Tibial artery (tissue), 4 donors: ENCODE data around the gene BOLL.
A peak's percentile ranks its signal among the peaks of the same experiment; 100 is the strongest.

ENCODE experiments used
- DNase-seq, 2 donors: peaks; one replicate each; pipeline ENCODE4 v3.0.0-alpha.2; 2019
- H3K27ac ChIP-seq, 2 donors: fragments of 200-600 bp; sonication (generic) in 1 of 2; 1 replicate in 1 of 2; 2 replicates in 1 of 2; pipeline ENCODE4 v1.5.1; 2018 to 2019; ENCODE audit warnings: mild to moderate bottlenecking in 1 of 2
- H3K27me3 ChIP-seq, 2 donors: fragments of 200-600 bp; sonication (generic) in 1 of 2; one replicate each; pipeline versions ENCODE4 v1.5.1 to v1.6.0; 2016 to 2019
- H3K36me3 ChIP-seq, 3 donors: fragments of 200-600 bp; sonication (generic) in 2 of 3; one replicate each; pipeline ENCODE4 v1.5.1; 2016 to 2019; ENCODE audit warnings: mild to moderate bottlenecking in 2 of 3
- H3K4me1 ChIP-seq, 4 donors: fragments of 200-600 bp; sonication (generic) in 2 of 4; 1 replicate in 3 of 4; 2 replicates in 1 of 4; pipeline ENCODE4 v1.5.1; 2016 to 2019
- H3K4me3 ChIP-seq, 2 donors: fragments of 200-600 bp; sonication (generic) in 1 of 2; 1 replicate in 1 of 2; 2 replicates in 1 of 2; pipeline ENCODE4 v1.5.1; 2018 to 2019; ENCODE audit warnings: mild to moderate bottlenecking in 2 of 2
- H3K9me3 ChIP-seq, 3 donors: fragments of 200-600 bp; sonication (generic) in 1 of 3; one replicate each; pipeline ENCODE4 v1.5.1; 2016 to 2019
- CTCF ChIP-seq, 2 experiments: fragments of 200-600 bp in 1 of 2; fragments of 450-650 bp in 1 of 2; IDR thresholded peaks; one replicate each; pipeline ENCODE4 v1.5.1; 2017 to 2019; ENCODE audit warnings: antibody characterized with exemption in 2 of 2, mild to moderate bottlenecking in 1 of 2, moderate library complexity in 1 of 2
- intact Hi-C: fragments of 100-400 bp; cut with DNase I; formaldehyde crosslinking; loops from one replicate; pipeline ENCODE4 v1.15.0; 2023; ENCODE audit warnings: low total_unique reads

Gene BOLL

DNA sequence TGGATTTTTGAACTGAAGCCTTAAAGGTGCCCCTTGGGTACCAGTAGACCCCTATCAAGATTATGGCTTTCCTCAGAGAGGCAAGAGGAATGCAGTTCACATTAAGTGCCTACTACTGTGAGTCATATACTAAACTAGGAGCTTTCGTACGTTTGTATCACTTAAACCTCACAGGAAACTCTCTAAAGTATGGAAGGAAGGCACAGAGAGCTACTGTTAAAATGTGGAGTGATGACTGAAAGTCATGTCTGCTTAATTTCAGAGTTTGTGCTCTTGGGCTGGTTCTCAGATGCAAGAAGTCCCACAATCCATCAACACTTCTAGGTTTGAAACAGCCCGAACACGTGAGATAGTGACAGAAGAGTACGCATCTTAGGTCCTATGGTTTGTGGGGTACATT lies 23.9 kb upstream of the BOLL start:
- no peak overlapping the region for H3K4me3 ChIP-seq

GRCh38 chr2:197805715-197806633 lies 20.9 kb upstream of the BOLL start:
- H3K27ac ChIP-seq, result peak overlapping the region; percentile 87 to 92
- intact Hi-C loops, result no loop called here
- peak overlapping the region; percentile 95 for H3K4me3 ChIP-seq
- no peaks in the 10 kb centered on the region for H3K36me3 ChIP-seq
- H3K9me3 ChIP-seq, result no peaks in the 10 kb centered on the region
- DNase-seq, result no peak
- H3K4me1 ChIP-seq, result peaks cover 0 to 44% (median 8%) of the 10 kb centered on the region in 4 donors
- no peaks in the 10 kb centered on the region for H3K27me3 ChIP-seq
- TF ChIP-seq CTCF (IDR thresholded peaks at IDR 0.05), result no peak

More for the DNA sequence above, 23.9 kb upstream of the BOLL start:
- no peaks in the 10 kb centered on the region for H3K9me3 ChIP-seq
- no peak for DNase-seq
- H3K36me3 ChIP-seq, result no peaks in the 10 kb centered on the region
- peaks cover 0 to 35% (median 3%) of the 10 kb centered on the region in 4 donors for H3K4me1 ChIP-seq
- intact Hi-C loops, result no loop called here
- H3K27me3 ChIP-seq, result no peaks in the 10 kb centered on the region
- no peak for TF ChIP-seq CTCF (IDR thresholded peaks at IDR 0.05)
- no peak overlapping the region for H3K27ac ChIP-seq

GRCh38 chr2:197804758-197805714 lies 19.9 kb upstream of the BOLL start:
- H3K36me3 ChIP-seq, result no peaks in the 10 kb centered on the region
- intact Hi-C loops, result no loop called here
- peaks cover 0 to 40% (median 8%) of the 10 kb centered on the region in 4 donors for H3K4me1 ChIP-seq
- H3K9me3 ChIP-seq, result no peaks in the 10 kb centered on the region
- H3K4me3 ChIP-seq, result peak overlapping the region; percentile 95
- no peaks in the 10 kb centered on the region for H3K27me3 ChIP-seq
- DNase-seq, result peak; percentile 33 to 76
- peak overlapping the region; percentile 87 to 92 for H3K27ac ChIP-seq
- peak in 1 of 2 experiments; percentile 12 for TF ChIP-seq CTCF (IDR thresholded peaks at IDR 0.05)

DNA sequence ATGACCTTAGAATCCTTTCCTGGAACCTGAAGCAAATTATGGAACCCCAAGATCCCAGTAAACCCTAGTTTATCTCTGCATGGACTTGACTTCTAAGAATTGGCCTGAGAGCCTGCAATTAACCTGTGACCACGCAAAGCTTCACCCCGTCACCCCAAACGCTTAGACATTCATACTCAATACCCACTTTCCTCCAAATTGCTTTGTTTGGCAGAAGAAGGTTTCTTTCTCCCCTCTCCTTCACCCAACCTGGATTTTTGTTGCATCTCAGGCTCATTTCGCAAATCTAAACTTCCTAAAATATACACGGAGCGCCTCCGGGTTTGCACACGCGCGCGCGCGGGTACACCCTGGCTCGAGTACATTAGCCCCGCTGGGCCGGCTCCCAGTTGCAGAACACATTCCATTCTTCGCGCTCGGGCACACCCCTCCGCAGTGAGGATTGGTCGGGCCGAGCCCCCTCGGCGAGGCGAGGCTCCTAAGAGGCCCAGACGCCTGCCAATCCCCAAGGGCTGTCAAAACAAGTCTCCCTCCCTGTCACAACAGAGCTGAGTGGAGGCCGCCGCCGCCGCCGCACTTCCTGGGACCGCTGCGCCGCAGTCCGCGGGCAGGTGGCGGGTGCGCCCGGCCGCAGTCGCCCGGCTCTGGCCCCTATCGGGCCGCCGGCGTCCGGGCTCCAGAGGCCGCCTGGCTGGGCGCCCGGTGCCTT lies 19.1 kb upstream of the BOLL start, which contains the start of gene PLCL1:
TSS of gene PLCL1 (plus strand) at position 545 of the 709 bp plus-strand sequence.
- DNase-seq, result peak; percentile 94 to 97

More for the DNA sequence above, 19.1 kb upstream of the BOLL start, which contains the start of gene PLCL1:
- H3K36me3 ChIP-seq, result no peaks in the 10 kb centered on the region
- H3K9me3 ChIP-seq, result no peaks in the 10 kb centered on the region
- peaks cover 0 to 37% (median 8%) of the 10 kb centered on the region in 4 donors for H3K4me1 ChIP-seq
- no peaks in the 10 kb centered on the region for H3K27me3 ChIP-seq
- intact Hi-C loops, result no loop called here
- TF ChIP-seq CTCF (IDR thresholded peaks at IDR 0.05), result no peak
- H3K4me3 ChIP-seq, result peak within 1 kb of the TSS; percentile 95
- H3K27ac ChIP-seq, result peak within 1 kb of the TSS; percentile 87 to 92
